GM18526 (cell line): ENCODE measurements around the gene MAPK14.

Source experiments
- POLR2A ChIP-seq: IDR thresholded peaks from 3 replicates; pipeline ENCODE4 v1.6.1; 2011; ENCODE audit not compliant: insufficient read length; ENCODE audit errors: extremely low read depth

MAPK14 gene

GRCh38 chr6:36032261-36032660 is 4.7 kb downstream of the MAPK14 start:
- no peak for TF ChIP-seq POLR2A

- no peak for TF ChIP-seq POLR2A
Measured at GRCh38 chr6:36033935-36034334, 6.3 kb downstream of the MAPK14 start.

- TF ChIP-seq POLR2A = no peak
Measured at GRCh38 chr6:36034441-36034840, 6.8 kb downstream of the MAPK14 start.

- TF ChIP-seq POLR2A = no peak
Measured at GRCh38 chr6:36035225-36035624, 7.6 kb downstream of the MAPK14 start.

- TF ChIP-seq POLR2A = no peak
Measured at GRCh38 chr6:36038120-36038876, 10.7 kb downstream of the MAPK14 start.

GRCh38 chr6:36039112-36039511 is 11.5 kb downstream of the MAPK14 start:
- TF ChIP-seq POLR2A = no peak

- no peak for TF ChIP-seq POLR2A
Measured at GRCh38 chr6:36040958-36041357, 13.3 kb downstream of the MAPK14 start.

- TF ChIP-seq POLR2A = no peak
Measured at GRCh38 chr6:36042618-36043260, 15.1 kb downstream of the MAPK14 start.

- no peak for TF ChIP-seq POLR2A
Measured at GRCh38 chr6:36049582-36049981, 22.0 kb downstream of the MAPK14 start.

- no peak for TF ChIP-seq POLR2A
Measured at GRCh38 chr6:36050305-36050704, 22.7 kb downstream of the MAPK14 start.

GRCh38 chr6:36050947-36051710 is 23.5 kb downstream of the MAPK14 start:
- TF ChIP-seq POLR2A = no peak

- TF ChIP-seq POLR2A = no peak
Measured at GRCh38 chr6:36052097-36052496, 24.5 kb downstream of the MAPK14 start.

GRCh38 chr6:36053878-36054277 is 26.3 kb downstream of the MAPK14 start:
- TF ChIP-seq POLR2A = no peak

GRCh38 chr6:36054415-36054814 is 26.8 kb downstream of the MAPK14 start:
- no peak for TF ChIP-seq POLR2A

- no peak for TF ChIP-seq POLR2A
Measured at GRCh38 chr6:36054956-36055355, 27.3 kb downstream of the MAPK14 start.

- TF ChIP-seq POLR2A = no peak
Measured at GRCh38 chr6:36056178-36056577, 28.6 kb downstream of the MAPK14 start.
